ENCODE data around the gene NRAS. TPM values are rescaled to one million over a fixed set of nuclear protein-coding genes. Genes with fewer than 3 reads are reported as not detected.
A peak's percentile ranks its signal among the peaks of the same experiment; 100 is the strongest.

The NRAS gene
- total and polyA plus RNA-seq, 2 experiments from 2014 or later: 30.0 to 31.9 TPM

- H3K36me3 ChIP-seq: peaks cover 36% of the 10 kb centered on the region
- no peak for TF ChIP-seq CTCF (IDR thresholded peaks at IDR 0.05; ENCODE audit: low read depth, low read length)
These were observed 33.3 kb upstream of the NRAS start for GRCh38 chr1:114749835-114750234.

GRCh38 chr1:114746450-114747121, 30.0 kb upstream of the NRAS start:
- Histone ChIP-seq H3K9me3 (ENCODE audit: low read depth) (no peaks in the 10 kb centered on the region), H3K4me3 (no peak overlapping the region), H3K27me3 (no peaks in the 10 kb centered on the region), H3K27ac (no peak overlapping the region), H3K36me3 (peaks cover 39% of the 10 kb centered on the region), H3K4me1 (ENCODE audit: low read depth) (peaks cover 17% of the 10 kb centered on the region)
- TF ChIP-seq CTCF (IDR thresholded peaks at IDR 0.05; ENCODE audit: low read depth, low read length): no peak
- no peak for DNase-seq (ENCODE audit: low read depth in 1 of 2, low spot score in 1 of 2)

More at GRCh38 chr1:114749835-114750234, 33.3 kb upstream of the NRAS start:
- Histone ChIP-seq H3K27me3 (no peaks in the 10 kb centered on the region), H3K9me3 (ENCODE audit: low read depth) (no peaks in the 10 kb centered on the region), H3K4me1 (ENCODE audit: low read depth) (peaks cover 38% of the 10 kb centered on the region), H3K4me3 (no peak overlapping the region), H3K27ac (peak overlapping the region; percentile 32)
- no peak for DNase-seq (ENCODE audit: low read depth in 1 of 2, low spot score in 1 of 2)

- H3K36me3 ChIP-seq: peaks cover 39% of the 10 kb centered on the region
- no peak for TF ChIP-seq CTCF (IDR thresholded peaks at IDR 0.05; ENCODE audit: low read depth, low read length)
- no peak for DNase-seq (ENCODE audit: low read depth in 1 of 2, low spot score in 1 of 2)
These were observed 28.7 kb upstream of the NRAS start for GRCh38 chr1:114745291-114745690.

GRCh38 chr1:114741963-114742746, 25.6 kb upstream of the NRAS start:
- Histone ChIP-seq H3K27me3 (no peaks in the 10 kb centered on the region), H3K36me3 (peaks cover 37% of the 10 kb centered on the region), H3K4me3 (no peak overlapping the region), H3K9me3 (ENCODE audit: low read depth) (no peaks in the 10 kb centered on the region), H3K4me1 (ENCODE audit: low read depth) (no peaks in the 10 kb centered on the region), H3K27ac (no peak overlapping the region)
- TF ChIP-seq CTCF (IDR thresholded peaks at IDR 0.05; ENCODE audit: low read depth, low read length): no peak
- no peak for DNase-seq (ENCODE audit: low read depth in 1 of 2, low spot score in 1 of 2)

More at GRCh38 chr1:114745291-114745690, 28.7 kb upstream of the NRAS start:
- Histone ChIP-seq H3K9me3 (ENCODE audit: low read depth) (no peaks in the 10 kb centered on the region), H3K4me3 (no peak overlapping the region), H3K27me3 (no peaks in the 10 kb centered on the region), H3K4me1 (ENCODE audit: low read depth) (peaks cover 8% of the 10 kb centered on the region), H3K27ac (no peak overlapping the region)

GRCh38 chr1:114740331-114740730, 23.8 kb upstream of the NRAS start:
- DNase-seq (ENCODE audit: low read depth in 1 of 2, low spot score in 1 of 2): no peak
- Histone ChIP-seq H3K4me3 (no peak overlapping the region), H3K36me3 (peaks cover 47% of the 10 kb centered on the region), H3K4me1 (ENCODE audit: low read depth) (no peaks in the 10 kb centered on the region), H3K27ac (no peak overlapping the region), H3K9me3 (ENCODE audit: low read depth) (no peaks in the 10 kb centered on the region), H3K27me3 (no peaks in the 10 kb centered on the region)
- no peak for TF ChIP-seq CTCF (IDR thresholded peaks at IDR 0.05; ENCODE audit: low read depth, low read length)

Measured in cardiac muscle cell (in vitro differentiated cells and primary cell).